Measurements from ENCODE around the gene GATAD2A.

DNA sequence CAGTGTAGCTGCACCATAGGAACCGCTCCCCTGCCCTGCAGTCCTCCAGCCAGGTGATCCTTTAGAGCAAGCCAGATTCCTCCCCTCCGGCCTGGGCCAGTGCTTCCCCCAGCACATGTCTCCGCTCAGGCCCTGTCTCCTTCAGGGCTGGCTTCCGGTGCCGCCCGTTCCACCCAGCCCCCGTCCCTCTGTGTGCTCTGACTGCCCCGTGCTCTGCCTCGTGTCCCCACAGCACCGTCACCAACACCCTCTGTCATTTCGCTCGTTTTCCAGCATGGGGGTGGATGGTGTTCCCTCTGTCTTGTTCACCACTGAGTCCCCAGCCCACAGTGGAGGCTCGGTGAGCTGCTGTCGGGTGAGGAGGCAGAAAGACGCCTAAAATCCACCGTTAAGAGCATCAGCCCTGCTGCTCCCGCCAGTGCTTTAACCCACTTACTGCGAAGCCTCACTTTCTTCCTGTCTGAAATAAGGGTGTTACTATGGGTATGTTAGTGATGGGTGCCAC lies 55.3 kb downstream of the GATAD2A start:
- TF ChIP-seq POLR2A (IDR thresholded peaks at IDR 0.05) (no peak), EP300 (IDR thresholded peaks at IDR 0.05) (no peak), POLR2AphosphoS5 (IDR thresholded peaks at IDR 0.05) (peak in 3 of 4 donors; percentile 10 to 50 (median 35))
- TF ChIP-seq, protein P1, sequence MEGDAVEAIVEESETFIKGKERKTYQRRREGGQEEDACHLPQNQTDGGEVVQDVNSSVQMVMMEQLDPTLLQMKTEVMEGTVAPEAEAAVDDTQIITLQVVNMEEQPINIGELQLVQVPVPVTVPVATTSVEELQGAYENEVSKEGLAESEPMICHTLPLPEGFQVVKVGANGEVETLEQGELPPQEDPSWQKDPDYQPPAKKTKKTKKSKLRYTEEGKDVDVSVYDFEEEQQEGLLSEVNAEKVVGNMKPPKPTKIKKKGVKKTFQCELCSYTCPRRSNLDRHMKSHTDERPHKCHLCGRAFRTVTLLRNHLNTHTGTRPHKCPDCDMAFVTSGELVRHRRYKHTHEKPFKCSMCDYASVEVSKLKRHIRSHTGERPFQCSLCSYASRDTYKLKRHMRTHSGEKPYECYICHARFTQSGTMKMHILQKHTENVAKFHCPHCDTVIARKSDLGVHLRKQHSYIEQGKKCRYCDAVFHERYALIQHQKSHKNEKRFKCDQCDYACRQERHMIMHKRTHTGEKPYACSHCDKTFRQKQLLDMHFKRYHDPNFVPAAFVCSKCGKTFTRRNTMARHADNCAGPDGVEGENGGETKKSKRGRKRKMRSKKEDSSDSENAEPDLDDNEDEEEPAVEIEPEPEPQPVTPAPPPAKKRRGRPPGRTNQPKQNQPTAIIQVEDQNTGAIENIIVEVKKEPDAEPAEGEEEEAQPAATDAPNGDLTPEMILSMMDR (IDR thresholded peaks at IDR 0.05), result no peak

All from sigmoid colon (tissue), 4 donors.